RPMI7951 (cell line): ENCODE results near the gene ITLN1. TPM values are rescaled to one million over a fixed set of nuclear protein-coding genes. Genes with fewer than 3 reads are reported as not detected.
"Not testable (repeated sequence)": the region's sequence is repeated elsewhere in the genome, so short reads cannot be mapped to it uniquely, and the experiment has no call there.

ENCODE experiments used
- DNase-seq: peaks from one replicate; pipeline ENCODE4 v3.0.0-alpha.2; 2012; ENCODE audit warnings: low read depth
- total RNA-seq: library from RNA; depleted of rRNA; stranded (reverse); fragments of >200 nt; shearing (Covaris generic); gene quantifications from 2 replicates; pipeline ENCODE4 v1.2.3, GENCODE V29; 2014; rRNA removed

ITLN1 gene
- total RNA-seq: not detected in 2 replicates

- DNase-seq: no peak
Observed at GRCh38 chr1:160885042-160885441, at the start of gene ITLN1. ITLN1 (minus strand) TSS chr1:160885180; CDS start chr1:160884877, 303 bp downstream.

- not testable (repeated sequence) for DNase-seq
Observed at GRCh38 chr1:160933305-160933704, 48.3 kb upstream of the ITLN1 start.

GRCh38 chr1:160925652-160926244 is 40.8 kb upstream of the ITLN1 start:
- DNase-seq: no peak

- DNase-seq: no peak
Observed at GRCh38 chr1:160924791-160925651, 40.0 kb upstream of the ITLN1 start.

GRCh38 chr1:160916666-160917065 is 31.7 kb upstream of the ITLN1 start:
- no peak for DNase-seq

- not testable (repeated sequence) for DNase-seq
Observed at GRCh38 chr1:160913229-160913628, 28.2 kb upstream of the ITLN1 start.

- DNase-seq: no peak
Observed at GRCh38 chr1:160911925-160912324, 26.9 kb upstream of the ITLN1 start.

GRCh38 chr1:160911441-160911840 is 26.5 kb upstream of the ITLN1 start:
- DNase-seq: no peak

- no peak for DNase-seq
Observed at GRCh38 chr1:160910170-160910750, 25.3 kb upstream of the ITLN1 start.

GRCh38 chr1:160907976-160908375 is 23.0 kb upstream of the ITLN1 start:
- DNase-seq: no peak

GRCh38 chr1:160905617-160905989 is 20.6 kb upstream of the ITLN1 start:
- no peak for DNase-seq

GRCh38 chr1:160904783-160905616 is 20.0 kb upstream of the ITLN1 start:
- DNase-seq: no peak

- DNase-seq: not testable (repeated sequence)
Observed at GRCh38 chr1:160902251-160902650, 17.3 kb upstream of the ITLN1 start.

- DNase-seq: no peak
Observed at GRCh38 chr1:160901768-160902167, 16.8 kb upstream of the ITLN1 start.

GRCh38 chr1:160900683-160901082 is 15.7 kb upstream of the ITLN1 start:
- not testable (repeated sequence) for DNase-seq

GRCh38 chr1:160894368-160895135 is 9.6 kb upstream of the ITLN1 start:
- DNase-seq: not testable (repeated sequence)

GRCh38 chr1:160891474-160891873 is 6.5 kb upstream of the ITLN1 start:
- DNase-seq: no peak

- DNase-seq: no peak
Observed at GRCh38 chr1:160888926-160889325, 3.9 kb upstream of the ITLN1 start.

- DNase-seq: no peak
Observed at GRCh38 chr1:160887071-160887470, 2.1 kb upstream of the ITLN1 start.

GRCh38 chr1:160884579-160884978 is 401 bp downstream of the ITLN1 start:
- no peak for DNase-seq
